H1 (cell line): ENCODE results near the gene F2RL2. TPM values are rescaled to one million over a fixed set of nuclear protein-coding genes. Genes with fewer than 3 reads are reported as not detected.

Source experiments
- ATF3 ChIP-seq: IDR thresholded peaks from 2 replicates; pipeline ENCODE4 v1.6.1; 2011; ENCODE audit warnings: low read depth, mild to moderate bottlenecking, low read length; ENCODE audit not compliant: insufficient read depth
- JUN ChIP-seq: IDR thresholded peaks from 2 replicates; pipeline ENCODE4 v1.6.1; 2011; ENCODE audit warnings: low read depth, mild to moderate bottlenecking, improper control_type of control experiment, low read length
- SAP30 ChIP-seq: fragments of 300-600 bp; sonication (generic); IDR thresholded peaks from 2 replicates; pipeline ENCODE4 v1.7.1; 2012; ENCODE audit warnings: low read length, moderate library complexity, mild to moderate bottlenecking, inconsistent platforms; ENCODE audit not compliant: insufficient read depth, insufficient replicate concordance
- polyA plus RNA-seq, 7 experiments: library from polyadenylated mRNA; depleted of rRNA in 3 of 7; stranded (reverse) in 5 of 7; unstranded in 2 of 7; fragments of >200 nt in 5 of 7; fragments of 200-250 nt in 2 of 7; gene quantifications; 1 replicate in 5 of 7; 2 replicates in 1 of 7; 4 replicates in 1 of 7; pipeline versions ENCODE4 v1.2.1 to v1.2.3, GENCODE V29; 2011 to 2013; ENCODE audit warnings: missing spikeins in 2 of 7, mixed read lengths in 2 of 7
- total RNA-seq: library from RNA; stranded (reverse); fragmentation: NEBNext Ultra II Directional; extraction: Animal tissue kit (Norgen Biotek cat#: 25700); gene quantifications from 2 replicates; pipeline ENCODE4 v1.2.1, GENCODE V29; 2021

Gene F2RL2
- total and polyA plus RNA-seq, 2 of the 8 experiments (the other 6 are each of a cell fraction or from before 2014, with no cell fraction given): 0.03 to 0.07 TPM

GRCh38 chr5:76664079-76664478 lies 40.9 kb upstream of the F2RL2 start (continued):
- TF ChIP-seq ATF3 (no peak), JUN (no peak), SAP30 (no peak)
- TF ChIP-seq, all 59 proteins: peak for 0
